ENCODE measurements around the gene SERTM2.

Gene SERTM2

GRCh38 chrX:111511477-111511876 lies at the start of gene SERTM2:
TSS of gene SERTM2 (plus strand) at chrX:111511645. CDS start at chrX:111518858, 7,213 bp downstream.
- no peaks in the 10 kb centered on the region for H3K4me1 ChIP-seq (ENCODE audit: insufficient read depth, low read length, severe bottlenecking)
- no peak within 1 kb of the TSS for H2AFZ ChIP-seq (ENCODE audit: low read length)
- H3K4me2 ChIP-seq (ENCODE audit: low read length): no peak within 1 kb of the TSS
- H3K36me3 ChIP-seq (ENCODE audit: insufficient read depth, low read length): no peaks in the 10 kb centered on the region
- no peak for TF ChIP-seq EZH2 (IDR thresholded peaks at IDR 0.05; ENCODE audit: borderline replicate concordance, low read length)
- TF ChIP-seq, protein P1, sequence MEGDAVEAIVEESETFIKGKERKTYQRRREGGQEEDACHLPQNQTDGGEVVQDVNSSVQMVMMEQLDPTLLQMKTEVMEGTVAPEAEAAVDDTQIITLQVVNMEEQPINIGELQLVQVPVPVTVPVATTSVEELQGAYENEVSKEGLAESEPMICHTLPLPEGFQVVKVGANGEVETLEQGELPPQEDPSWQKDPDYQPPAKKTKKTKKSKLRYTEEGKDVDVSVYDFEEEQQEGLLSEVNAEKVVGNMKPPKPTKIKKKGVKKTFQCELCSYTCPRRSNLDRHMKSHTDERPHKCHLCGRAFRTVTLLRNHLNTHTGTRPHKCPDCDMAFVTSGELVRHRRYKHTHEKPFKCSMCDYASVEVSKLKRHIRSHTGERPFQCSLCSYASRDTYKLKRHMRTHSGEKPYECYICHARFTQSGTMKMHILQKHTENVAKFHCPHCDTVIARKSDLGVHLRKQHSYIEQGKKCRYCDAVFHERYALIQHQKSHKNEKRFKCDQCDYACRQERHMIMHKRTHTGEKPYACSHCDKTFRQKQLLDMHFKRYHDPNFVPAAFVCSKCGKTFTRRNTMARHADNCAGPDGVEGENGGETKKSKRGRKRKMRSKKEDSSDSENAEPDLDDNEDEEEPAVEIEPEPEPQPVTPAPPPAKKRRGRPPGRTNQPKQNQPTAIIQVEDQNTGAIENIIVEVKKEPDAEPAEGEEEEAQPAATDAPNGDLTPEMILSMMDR (IDR thresholded peaks at IDR 0.05; ENCODE audit: low read length): no peak
- no peak within 1 kb of the TSS for H3K27ac ChIP-seq (ENCODE audit: low read depth, low read length, poor library complexity, severe bottlenecking)
- no peak within 1 kb of the TSS for H3K4me3 ChIP-seq (ENCODE audit: low read depth, low read length, poor library complexity, severe bottlenecking)
- H3F3A ChIP-seq (ENCODE audit: insufficient read depth, low read length): no peaks in the 10 kb centered on the region
- H3K9ac ChIP-seq (ENCODE audit: low read length): no peak within 1 kb of the TSS
- no peaks in the 10 kb centered on the region for H3K9me2 ChIP-seq (ENCODE audit: low read depth, low read length)
- H3K79me2 ChIP-seq (ENCODE audit: insufficient read depth, low read length): no peaks in the 10 kb centered on the region
- H3K27me3 ChIP-seq (ENCODE audit: insufficient read depth, low read length): no peaks in the 10 kb centered on the region
- no peaks in the 10 kb centered on the region for H4K20me1 ChIP-seq (ENCODE audit: insufficient read depth, low read length)
- no peaks in the 10 kb centered on the region for H3K9me3 ChIP-seq (ENCODE audit: low read length)

DNA sequence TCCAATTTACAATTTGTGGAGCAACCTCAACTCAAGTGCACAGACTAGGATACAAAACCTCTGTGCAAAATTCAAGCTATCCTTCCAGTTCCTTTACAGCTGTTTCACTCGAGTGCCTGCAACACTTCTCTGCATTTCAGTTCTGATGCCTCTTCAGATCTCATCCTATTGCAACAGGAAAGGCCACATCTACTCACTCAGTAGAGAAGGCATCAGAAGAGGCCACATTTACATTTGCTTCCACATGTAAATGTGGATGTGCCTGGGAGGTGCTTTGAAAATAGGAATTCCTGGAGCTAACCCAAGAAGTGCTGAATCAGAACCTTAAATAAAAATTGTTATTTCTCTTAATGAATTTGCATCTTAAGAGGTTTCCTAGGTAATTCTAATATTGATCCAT lies 45.8 kb upstream of the SERTM2 start:
- H3K9me3 ChIP-seq (ENCODE audit: low read length): no peaks in the 10 kb centered on the region
- H3K27me3 ChIP-seq (ENCODE audit: insufficient read depth, low read length): no peaks in the 10 kb centered on the region
- no peaks in the 10 kb centered on the region for H3K36me3 ChIP-seq (ENCODE audit: insufficient read depth, low read length)
- H3K9me2 ChIP-seq (ENCODE audit: low read depth, low read length): no peaks in the 10 kb centered on the region
- H3K27ac ChIP-seq (ENCODE audit: low read depth, low read length, poor library complexity, severe bottlenecking): no peak overlapping the region
- H3K4me3 ChIP-seq (ENCODE audit: low read depth, low read length, poor library complexity, severe bottlenecking): no peak overlapping the region
- no peaks in the 10 kb centered on the region for H4K20me1 ChIP-seq (ENCODE audit: insufficient read depth, low read length)
- no peaks in the 10 kb centered on the region for H3K4me1 ChIP-seq (ENCODE audit: insufficient read depth, low read length, severe bottlenecking)
- no peak overlapping the region for H3K9ac ChIP-seq (ENCODE audit: low read length)
- TF ChIP-seq, protein P1 (IDR thresholded peaks at IDR 0.05; ENCODE audit: low read length): no peak
- TF ChIP-seq EZH2 (IDR thresholded peaks at IDR 0.05; ENCODE audit: borderline replicate concordance, low read length): no peak
- H3K4me2 ChIP-seq (ENCODE audit: low read length): no peak overlapping the region
- H2AFZ ChIP-seq (ENCODE audit: low read length): no peak overlapping the region
- no peaks in the 10 kb centered on the region for H3F3A ChIP-seq (ENCODE audit: insufficient read depth, low read length)
- H3K79me2 ChIP-seq (ENCODE audit: insufficient read depth, low read length): no peaks in the 10 kb centered on the region

GRCh38 chrX:111467896-111468295 lies 43.5 kb upstream of the SERTM2 start:
- H3K9ac ChIP-seq (ENCODE audit: low read length): no peak overlapping the region
- H3K4me2 ChIP-seq (ENCODE audit: low read length): no peak overlapping the region
- H3K4me1 ChIP-seq (ENCODE audit: insufficient read depth, low read length, severe bottlenecking): no peaks in the 10 kb centered on the region
- H3K36me3 ChIP-seq (ENCODE audit: insufficient read depth, low read length): no peaks in the 10 kb centered on the region
- no peak overlapping the region for H3K27ac ChIP-seq (ENCODE audit: low read depth, low read length, poor library complexity, severe bottlenecking)
- no peaks in the 10 kb centered on the region for H3K9me2 ChIP-seq (ENCODE audit: low read depth, low read length)
- no peaks in the 10 kb centered on the region for H4K20me1 ChIP-seq (ENCODE audit: insufficient read depth, low read length)
- H3F3A ChIP-seq (ENCODE audit: insufficient read depth, low read length): no peaks in the 10 kb centered on the region
- no peaks in the 10 kb centered on the region for H3K79me2 ChIP-seq (ENCODE audit: insufficient read depth, low read length)
- no peak overlapping the region for H2AFZ ChIP-seq (ENCODE audit: low read length)
- no peak for TF ChIP-seq EZH2 (IDR thresholded peaks at IDR 0.05; ENCODE audit: borderline replicate concordance, low read length)
- TF ChIP-seq, protein P1 (IDR thresholded peaks at IDR 0.05; ENCODE audit: low read length): no peak
- H3K4me3 ChIP-seq (ENCODE audit: low read depth, low read length, poor library complexity, severe bottlenecking): no peak overlapping the region
- H3K9me3 ChIP-seq (ENCODE audit: low read length): no peaks in the 10 kb centered on the region
- H3K27me3 ChIP-seq (ENCODE audit: insufficient read depth, low read length): no peaks in the 10 kb centered on the region

Data from OCI-LY1 (cell line).